ENCODE data around the gene MYH16. TPM values are rescaled to one million over a fixed set of nuclear protein-coding genes. Genes with fewer than 3 reads are reported as not detected.
A peak's percentile ranks its signal among the peaks of the same experiment; 100 is the strongest.
"Not testable (repeated sequence)": the region's sequence is repeated elsewhere in the genome, so short reads cannot be mapped to it uniquely, and the experiment has no call there.

Gene MYH16
- total RNA-seq, 1 donor from 2014 or later, result not detected

GRCh38 chr7:99312316-99313203, 39.9 kb downstream of the MYH16 start:
- peaks cover 4% of the 10 kb centered on the region for H3K27me3 Mint-ChIP-seq (ENCODE audit: unreplicated experiment)
- peak; percentile 92 for TF ChIP-seq CTCF (IDR thresholded peaks at IDR 0.05)
- peak; percentile 87 for DNase-seq (ENCODE audit: extremely low spot score, unreplicated experiment)
- peaks cover 2% of the 10 kb centered on the region for H3K36me3 Mint-ChIP-seq (ENCODE audit: unreplicated experiment)
- H3K27ac Mint-ChIP-seq (ENCODE audit: unreplicated experiment), result no peak overlapping the region
- H3K4me1 Mint-ChIP-seq (ENCODE audit: unreplicated experiment), result peaks cover 5% of the 10 kb centered on the region
- peaks cover 5% of the 10 kb centered on the region for H3K9me3 Mint-ChIP-seq (ENCODE audit: unreplicated experiment)
- no peak overlapping the region for H3K4me3 Mint-ChIP-seq (ENCODE audit: unreplicated experiment)

- Mint-ChIP-seq H3K4me1 (ENCODE audit: unreplicated experiment) (peaks cover 5% of the 10 kb centered on the region), H3K27me3 (ENCODE audit: unreplicated experiment) (peaks cover 4% of the 10 kb centered on the region), H3K27ac (ENCODE audit: unreplicated experiment) (no peak overlapping the region), H3K9me3 (ENCODE audit: unreplicated experiment) (peaks cover 5% of the 10 kb centered on the region), H3K4me3 (ENCODE audit: unreplicated experiment) (no peak overlapping the region), H3K36me3 (ENCODE audit: unreplicated experiment) (peaks cover 2% of the 10 kb centered on the region)
- TF ChIP-seq CTCF (IDR thresholded peaks at IDR 0.05), result peak; percentile 16
- no peak for DNase-seq (ENCODE audit: extremely low spot score, unreplicated experiment)
These were observed 40.5 kb downstream of the MYH16 start for GRCh38 chr7:99313204-99313573.

- TF ChIP-seq CTCF (IDR thresholded peaks at IDR 0.05), result no peak
- peaks cover 4% of the 10 kb centered on the region for H3K27me3 Mint-ChIP-seq (ENCODE audit: unreplicated experiment)
- peaks cover 5% of the 10 kb centered on the region for H3K4me1 Mint-ChIP-seq (ENCODE audit: unreplicated experiment)
- H3K27ac Mint-ChIP-seq (ENCODE audit: unreplicated experiment), result no peak overlapping the region
- no peak overlapping the region for H3K4me3 Mint-ChIP-seq (ENCODE audit: unreplicated experiment)
- peaks cover 5% of the 10 kb centered on the region for H3K9me3 Mint-ChIP-seq (ENCODE audit: unreplicated experiment)
- peaks cover 2% of the 10 kb centered on the region for H3K36me3 Mint-ChIP-seq (ENCODE audit: unreplicated experiment)
- DNase-seq (ENCODE audit: extremely low spot score, unreplicated experiment), result no peak
These were observed 41.9 kb downstream of the MYH16 start for GRCh38 chr7:99314504-99314903.

GRCh38 chr7:99320371-99320770, 47.7 kb downstream of the MYH16 start:
- no peak for DNase-seq (ENCODE audit: extremely low spot score, unreplicated experiment)
- Mint-ChIP-seq H3K36me3 (ENCODE audit: unreplicated experiment) (no peaks in the 10 kb centered on the region), H3K27ac (ENCODE audit: unreplicated experiment) (no peak overlapping the region), H3K4me3 (ENCODE audit: unreplicated experiment) (no peak overlapping the region), H3K4me1 (ENCODE audit: unreplicated experiment) (peaks cover 1% of the 10 kb centered on the region), H3K9me3 (ENCODE audit: unreplicated experiment) (no peaks in the 10 kb centered on the region), H3K27me3 (ENCODE audit: unreplicated experiment) (no peaks in the 10 kb centered on the region)
- TF ChIP-seq CTCF (IDR thresholded peaks at IDR 0.05), result no peak

GRCh38 chr7:99322659-99323058, 50.0 kb downstream of the MYH16 start:
- not testable (repeated sequence) for H3K27me3 Mint-ChIP-seq (ENCODE audit: unreplicated experiment); DNase-seq (ENCODE audit: extremely low spot score, unreplicated experiment); H3K4me3 Mint-ChIP-seq (ENCODE audit: unreplicated experiment); H3K27ac Mint-ChIP-seq (ENCODE audit: unreplicated experiment); H3K9me3 Mint-ChIP-seq (ENCODE audit: unreplicated experiment); H3K36me3 Mint-ChIP-seq (ENCODE audit: unreplicated experiment)
- H3K4me1 Mint-ChIP-seq (ENCODE audit: unreplicated experiment), result peaks cover 14% of the 10 kb centered on the region

Measured in osteocyte (in vitro differentiated cells).